Measurements from ENCODE around the gene CYFIP2.
A peak's percentile ranks its signal among the peaks of the same experiment; 100 is the strongest.

The CYFIP2 gene

GRCh38 chr5:157322581-157322980 lies 56.7 kb downstream of the CYFIP2 start:
- Histone ChIP-seq H3K9ac (ENCODE audit: low read length) (no peak overlapping the region), H3K36me3 (replicated peaks; ENCODE audit: insufficient read depth, low read length) (0 out of 2 replicates have a peak, but pooled peaks cover 3% of the 10 kb centered on the region), H2AFZ (ENCODE audit: low read length) (no peak overlapping the region), H3K4me3 (ENCODE audit: low read length) (no peak overlapping the region), H3K27me3 (replicated peaks; ENCODE audit: insufficient read depth, low read length) (no peaks in the 10 kb centered on the region), H3K27ac (ENCODE audit: low read length) (no peak overlapping the region), H3K9me2 (replicated peaks; ENCODE audit: insufficient read depth, low read length) (no peaks in the 10 kb centered on the region), H3K4me2 (ENCODE audit: low read depth, low read length) (no peak overlapping the region), H4K20me1 (ENCODE audit: insufficient read depth, low read length) (no peaks in the 10 kb centered on the region), H3K4me1 (ENCODE audit: low read length) (no peaks in the 10 kb centered on the region), H3K9me3 (replicated peaks; ENCODE audit: insufficient read depth, low read length) (no peaks in the 10 kb centered on the region), H3K79me2 (ENCODE audit: low read length) (no peaks in the 10 kb centered on the region), H3F3A (ENCODE audit: insufficient read depth, low read length) (peaks cover 4% of the 10 kb centered on the region; the same call in 1 of the 2 replicates)
- TF ChIP-seq EZH2 (optimal IDR thresholded peaks at IDR 0.05; ENCODE audit: low read depth, low read length): no peak
- TF ChIP-seq, protein P1, sequence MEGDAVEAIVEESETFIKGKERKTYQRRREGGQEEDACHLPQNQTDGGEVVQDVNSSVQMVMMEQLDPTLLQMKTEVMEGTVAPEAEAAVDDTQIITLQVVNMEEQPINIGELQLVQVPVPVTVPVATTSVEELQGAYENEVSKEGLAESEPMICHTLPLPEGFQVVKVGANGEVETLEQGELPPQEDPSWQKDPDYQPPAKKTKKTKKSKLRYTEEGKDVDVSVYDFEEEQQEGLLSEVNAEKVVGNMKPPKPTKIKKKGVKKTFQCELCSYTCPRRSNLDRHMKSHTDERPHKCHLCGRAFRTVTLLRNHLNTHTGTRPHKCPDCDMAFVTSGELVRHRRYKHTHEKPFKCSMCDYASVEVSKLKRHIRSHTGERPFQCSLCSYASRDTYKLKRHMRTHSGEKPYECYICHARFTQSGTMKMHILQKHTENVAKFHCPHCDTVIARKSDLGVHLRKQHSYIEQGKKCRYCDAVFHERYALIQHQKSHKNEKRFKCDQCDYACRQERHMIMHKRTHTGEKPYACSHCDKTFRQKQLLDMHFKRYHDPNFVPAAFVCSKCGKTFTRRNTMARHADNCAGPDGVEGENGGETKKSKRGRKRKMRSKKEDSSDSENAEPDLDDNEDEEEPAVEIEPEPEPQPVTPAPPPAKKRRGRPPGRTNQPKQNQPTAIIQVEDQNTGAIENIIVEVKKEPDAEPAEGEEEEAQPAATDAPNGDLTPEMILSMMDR (IDR thresholded peaks at IDR 0.05; ENCODE audit: low read length): no peak
- TF ChIP-seq EZH2phosphoT487 (IDR thresholded peaks at IDR 0.05; ENCODE audit: low read length): no peak
- DNase-seq: no peak

- Histone ChIP-seq H3K9ac (ENCODE audit: low read length) (no peak overlapping the region), H3K4me2 (ENCODE audit: low read depth, low read length) (no peak overlapping the region), H3K27ac (ENCODE audit: low read length) (no peak overlapping the region), H3K79me2 (ENCODE audit: low read length) (no peaks in the 10 kb centered on the region), H3K36me3 (replicated peaks; ENCODE audit: insufficient read depth, low read length) (0 out of 2 replicates have a peak, but pooled peaks cover 3% of the 10 kb centered on the region), H2AFZ (ENCODE audit: low read length) (no peak overlapping the region), H3K9me2 (replicated peaks; ENCODE audit: insufficient read depth, low read length) (no peaks in the 10 kb centered on the region), H4K20me1 (ENCODE audit: insufficient read depth, low read length) (no peaks in the 10 kb centered on the region), H3K9me3 (replicated peaks; ENCODE audit: insufficient read depth, low read length) (no peaks in the 10 kb centered on the region), H3F3A (ENCODE audit: insufficient read depth, low read length) (peaks cover 9% of the 10 kb centered on the region; the same call in 1 of the 2 replicates), H3K4me1 (ENCODE audit: low read length) (no peaks in the 10 kb centered on the region), H3K4me3 (ENCODE audit: low read length) (no peak overlapping the region), H3K27me3 (replicated peaks; ENCODE audit: insufficient read depth, low read length) (no peaks in the 10 kb centered on the region)
- TF ChIP-seq, protein P1 (IDR thresholded peaks at IDR 0.05; ENCODE audit: low read length): peak; percentile 43
- TF ChIP-seq EZH2 (optimal IDR thresholded peaks at IDR 0.05; ENCODE audit: low read depth, low read length): no peak
- DNase-seq: no peak
Measured at GRCh38 chr5:157323107-157323706, 57.3 kb downstream of the CYFIP2 start.

- peaks cover 9% of the 10 kb centered on the region; the same call in 1 of the 2 replicates for H3F3A ChIP-seq (ENCODE audit: insufficient read depth, low read length)
- no peaks in the 10 kb centered on the region for H3K4me1 ChIP-seq (ENCODE audit: low read length)
- no peaks in the 10 kb centered on the region for H3K9me3 ChIP-seq (replicated peaks; ENCODE audit: insufficient read depth, low read length)
- H3K9ac ChIP-seq (ENCODE audit: low read length): no peak overlapping the region
- H4K20me1 ChIP-seq (ENCODE audit: insufficient read depth, low read length): no peaks in the 10 kb centered on the region
- H3K36me3 ChIP-seq (replicated peaks; ENCODE audit: insufficient read depth, low read length): 0 out of 2 replicates have a peak, but pooled peaks cover 3% of the 10 kb centered on the region
- no peak overlapping the region for H2AFZ ChIP-seq (ENCODE audit: low read length)
- no peaks in the 10 kb centered on the region for H3K79me2 ChIP-seq (ENCODE audit: low read length)
- H3K4me3 ChIP-seq (ENCODE audit: low read length): no peak overlapping the region
- H3K4me2 ChIP-seq (ENCODE audit: low read depth, low read length): no peak overlapping the region
- H3K27me3 ChIP-seq (replicated peaks; ENCODE audit: insufficient read depth, low read length): no peaks in the 10 kb centered on the region
- DNase-seq: no peak
- TF ChIP-seq, protein P1 (IDR thresholded peaks at IDR 0.05; ENCODE audit: low read length): peak; percentile 40
- no peak for TF ChIP-seq EZH2phosphoT487 (IDR thresholded peaks at IDR 0.05; ENCODE audit: low read length)
- H3K9me2 ChIP-seq (replicated peaks; ENCODE audit: insufficient read depth, low read length): no peaks in the 10 kb centered on the region
- no peak overlapping the region for H3K27ac ChIP-seq (ENCODE audit: low read length)
Measured at GRCh38 chr5:157324237-157324636, 58.3 kb downstream of the CYFIP2 start.
